WERI-Rb-1 (cell line): ENCODE measurements around the gene USP44.

ENCODE experiments used
- DNase-seq: peaks from one replicate; pipeline ENCODE4 v3.0.0-alpha.2; 2020
- H3K27ac ChIP-seq: fragments of 250-450 bp; sonication (Bioruptor Pico); 2 replicates; pipeline ENCODE4 v1.5.1; 2020; ENCODE audit warnings: mild to moderate bottlenecking, moderate library complexity
- H3K27me3 ChIP-seq: fragments of 250-450 bp; sonication (Bioruptor Pico); 2 replicates; pipeline ENCODE4 v1.5.1; 2021; ENCODE audit warnings: mild to moderate bottlenecking, low read depth, moderate library complexity; ENCODE audit not compliant: insufficient read depth, severe bottlenecking
- H3K36me3 ChIP-seq: fragments of 250-450 bp; sonication (Bioruptor Pico); 2 replicates; pipeline ENCODE4 v1.5.1; 2020; ENCODE audit warnings: mild to moderate bottlenecking, moderate library complexity
- H3K4me3 ChIP-seq: 2 replicates; pipeline ENCODE4 v1.5.1; 2011; ENCODE audit warnings: low read depth, mild to moderate bottlenecking, control low read depth, low read length
- H3K9me3 ChIP-seq: fragments of 250-450 bp; sonication (Bioruptor Pico); 2 replicates; pipeline ENCODE4 v1.5.1; 2021; ENCODE audit warnings: mild to moderate bottlenecking, moderate library complexity; ENCODE audit not compliant: severe bottlenecking
- TF ChIP-seq, protein P1 (sequence below): IDR thresholded peaks from 2 replicates; pipeline ENCODE4 v1.5.1; 2011; ENCODE audit warnings: low read depth, mild to moderate bottlenecking, control low read depth, inconsistent platforms, low read length

USP44 gene

DNA sequence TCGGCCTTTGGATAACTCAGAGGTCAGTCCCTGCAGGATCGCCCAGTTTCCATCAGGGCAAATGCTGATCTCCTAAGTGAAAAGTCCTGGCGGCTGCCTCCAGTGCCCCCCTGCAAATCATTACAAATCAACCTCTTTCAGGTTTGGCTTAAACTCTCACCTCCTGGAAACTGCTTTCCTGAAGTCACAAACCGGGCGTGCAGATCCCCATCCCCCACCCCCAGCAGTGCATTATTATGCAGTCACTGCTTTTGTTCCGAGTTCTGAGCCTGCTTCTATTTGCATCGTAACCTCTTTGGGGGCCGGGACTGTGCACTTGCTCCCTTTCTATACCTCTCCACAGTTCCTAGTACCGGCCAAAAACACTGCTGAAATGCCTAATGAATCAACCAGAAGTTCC is at the start of gene USP44:
Gene USP44 (minus strand): TSS at position 172 of the 400 bp plus-strand sequence. CDS start 17,220 bp downstream, outside the sequence.
- TF ChIP-seq, protein P1, sequence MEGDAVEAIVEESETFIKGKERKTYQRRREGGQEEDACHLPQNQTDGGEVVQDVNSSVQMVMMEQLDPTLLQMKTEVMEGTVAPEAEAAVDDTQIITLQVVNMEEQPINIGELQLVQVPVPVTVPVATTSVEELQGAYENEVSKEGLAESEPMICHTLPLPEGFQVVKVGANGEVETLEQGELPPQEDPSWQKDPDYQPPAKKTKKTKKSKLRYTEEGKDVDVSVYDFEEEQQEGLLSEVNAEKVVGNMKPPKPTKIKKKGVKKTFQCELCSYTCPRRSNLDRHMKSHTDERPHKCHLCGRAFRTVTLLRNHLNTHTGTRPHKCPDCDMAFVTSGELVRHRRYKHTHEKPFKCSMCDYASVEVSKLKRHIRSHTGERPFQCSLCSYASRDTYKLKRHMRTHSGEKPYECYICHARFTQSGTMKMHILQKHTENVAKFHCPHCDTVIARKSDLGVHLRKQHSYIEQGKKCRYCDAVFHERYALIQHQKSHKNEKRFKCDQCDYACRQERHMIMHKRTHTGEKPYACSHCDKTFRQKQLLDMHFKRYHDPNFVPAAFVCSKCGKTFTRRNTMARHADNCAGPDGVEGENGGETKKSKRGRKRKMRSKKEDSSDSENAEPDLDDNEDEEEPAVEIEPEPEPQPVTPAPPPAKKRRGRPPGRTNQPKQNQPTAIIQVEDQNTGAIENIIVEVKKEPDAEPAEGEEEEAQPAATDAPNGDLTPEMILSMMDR: no peak
- Histone ChIP-seq H3K27me3 (no peaks in the 10 kb centered on the region), H3K4me3 (no peak within 1 kb of the TSS), H3K27ac (no peak within 1 kb of the TSS), H3K36me3 (no peaks in the 10 kb centered on the region; the same call in 1 of the 2 replicates), H3K9me3 (peaks cover 7% of the 10 kb centered on the region)
- DNase-seq: no peak

DNA sequence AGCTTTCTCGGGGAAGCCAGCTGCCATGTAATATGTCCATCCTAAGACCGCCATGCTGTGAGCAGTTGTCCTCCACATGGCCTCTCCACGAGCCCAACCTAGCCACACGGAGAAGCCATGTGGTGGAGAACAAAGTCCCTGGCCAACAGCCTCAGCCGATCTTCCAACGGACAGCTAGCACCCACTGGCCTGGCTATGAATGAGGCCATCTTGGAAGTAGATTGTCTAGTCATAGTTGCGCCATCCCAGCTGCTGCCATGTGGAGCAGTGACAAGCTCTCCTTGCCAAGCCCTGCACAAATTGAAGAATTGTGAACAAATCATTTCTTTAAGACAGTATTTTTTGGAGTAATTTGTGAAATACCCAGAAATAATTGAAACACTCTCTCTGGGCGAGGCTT is 49.3 kb upstream of the USP44 start:
- Histone ChIP-seq H3K36me3 (no peaks in the 10 kb centered on the region), H3K9me3 (no peaks in the 10 kb centered on the region), H3K27ac (peak overlapping the region; percentile 52), H3K4me3 (no peak overlapping the region), H3K27me3 (no peaks in the 10 kb centered on the region)
- peak; percentile 43 for DNase-seq
- TF ChIP-seq, protein P1: no peak

DNA sequence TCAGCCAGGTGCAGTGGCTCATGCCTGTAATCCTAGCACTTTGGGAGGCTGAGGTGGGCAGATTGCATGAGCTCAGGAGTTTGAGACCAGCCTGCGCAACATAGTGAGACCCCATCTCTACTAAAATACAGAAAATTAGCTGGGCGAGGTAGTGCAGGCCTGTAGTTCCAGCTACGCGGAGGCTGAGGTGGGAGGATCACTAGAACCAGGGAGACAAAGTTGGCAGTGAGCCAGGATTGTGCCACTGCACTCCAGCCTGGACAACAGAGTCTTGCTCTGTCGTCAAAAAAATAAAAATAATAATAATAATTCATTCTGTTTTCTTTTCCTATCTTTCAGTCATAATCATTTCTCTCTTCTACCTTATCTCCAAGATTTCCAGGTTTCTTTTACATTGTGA is 48.6 kb upstream of the USP44 start:
- peak overlapping the region; percentile 52 for H3K27ac ChIP-seq
- TF ChIP-seq, protein P1: no peak
- DNase-seq: no peak
- H3K27me3 ChIP-seq: no peaks in the 10 kb centered on the region
- no peaks in the 10 kb centered on the region for H3K9me3 ChIP-seq
- no peak overlapping the region for H3K4me3 ChIP-seq
- no peaks in the 10 kb centered on the region for H3K36me3 ChIP-seq

DNA sequence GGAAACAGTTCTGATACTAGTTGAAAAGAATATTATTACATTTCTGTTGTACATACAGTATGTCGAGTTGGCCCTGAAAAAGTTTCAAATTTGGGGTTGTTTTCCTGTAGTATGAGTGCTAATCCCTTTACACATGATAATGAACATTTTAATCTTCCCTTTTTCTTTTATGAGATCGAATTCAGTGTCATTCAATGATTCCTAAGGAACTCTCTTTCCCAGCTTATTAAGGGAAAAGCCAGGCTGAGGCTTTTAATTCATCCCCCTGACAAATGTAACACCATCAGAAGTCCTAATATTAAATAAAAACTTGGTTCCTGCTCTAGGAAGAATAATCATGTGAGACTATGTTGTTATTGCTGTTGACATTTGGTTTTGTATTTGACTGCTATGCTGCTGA is 42.9 kb upstream of the USP44 start:
- TF ChIP-seq, protein P1: no peak
- DNase-seq: no peak
- no peak overlapping the region for H3K27ac ChIP-seq
- H3K36me3 ChIP-seq: no peaks in the 10 kb centered on the region
- H3K4me3 ChIP-seq: no peak overlapping the region
- H3K9me3 ChIP-seq: no peaks in the 10 kb centered on the region
- H3K27me3 ChIP-seq: no peaks in the 10 kb centered on the region

DNA sequence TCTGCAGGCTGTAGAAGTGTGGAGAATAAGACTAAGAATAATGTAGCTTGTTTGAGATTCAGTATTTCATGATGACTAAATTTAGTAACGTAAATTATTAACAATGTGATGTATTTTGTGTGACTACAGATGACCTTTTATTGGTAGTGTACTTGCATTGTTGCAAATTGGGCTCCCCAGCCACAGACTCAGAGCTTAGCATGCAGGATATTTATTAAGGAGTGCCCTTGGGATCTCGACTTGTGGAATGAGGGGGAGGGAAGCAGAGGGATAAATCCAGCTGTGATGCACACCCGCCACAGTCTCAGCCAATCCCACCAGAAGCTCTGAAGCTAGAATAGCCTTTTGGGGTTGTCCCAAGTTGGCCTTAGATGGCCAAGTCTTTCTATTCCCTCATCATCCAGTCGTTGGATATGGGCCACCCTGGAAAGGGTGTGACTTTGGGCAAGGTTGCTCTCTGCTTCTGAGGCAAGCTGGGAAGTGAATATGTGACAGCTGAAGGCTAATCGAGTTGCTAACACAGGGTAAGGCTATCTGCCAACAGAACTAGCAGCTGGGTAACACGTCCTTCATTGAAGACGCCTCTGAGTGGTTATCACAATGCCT is 42.1 kb upstream of the USP44 start:
- Histone ChIP-seq H3K27me3 (no peaks in the 10 kb centered on the region), H3K9me3 (no peaks in the 10 kb centered on the region), H3K4me3 (no peak overlapping the region), H3K36me3 (no peaks in the 10 kb centered on the region), H3K27ac (no peak overlapping the region)
- no peak for DNase-seq
- TF ChIP-seq, protein P1: no peak

DNA sequence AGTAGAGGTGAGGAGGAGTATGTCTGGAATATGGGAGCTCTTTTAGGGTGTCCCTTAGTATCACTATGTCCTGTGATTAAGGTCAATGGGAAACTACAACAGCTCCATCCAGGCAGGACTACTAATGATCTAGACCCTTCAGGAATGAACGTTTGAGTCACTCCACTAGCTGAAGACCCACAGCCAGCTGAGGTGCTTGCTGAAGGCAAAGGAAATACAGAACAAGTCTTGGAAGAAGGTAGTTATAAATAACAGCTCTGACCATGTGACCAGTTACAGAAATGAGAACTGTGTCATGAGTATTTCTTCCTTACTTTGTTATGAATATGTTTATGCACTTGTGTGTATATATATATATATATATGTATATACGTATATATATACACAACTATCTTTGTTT is 40.5 kb upstream of the USP44 start:
- TF ChIP-seq, protein P1: no peak
- H3K27me3 ChIP-seq: no peaks in the 10 kb centered on the region
- H3K36me3 ChIP-seq: no peaks in the 10 kb centered on the region
- H3K4me3 ChIP-seq: no peak overlapping the region
- H3K9me3 ChIP-seq: no peaks in the 10 kb centered on the region
- DNase-seq: no peak
- H3K27ac ChIP-seq: no peak overlapping the region
